ENCODE measurements around the gene MICAL3.
"Not testable (repeated sequence)": the region's sequence is repeated elsewhere in the genome, so short reads cannot be mapped to it uniquely, and the experiment has no call there.

Gene MICAL3

GRCh38 chr22:18024276-18024939 lies at the start of gene MICAL3:
MICAL3 (minus strand) TSS chr22:18024561; CDS start chr22:17906812, 117,749 bp downstream.
- H3K36me3 ChIP-seq (ENCODE audit: insufficient read depth, insufficient read length, low read length): no peaks in the 10 kb centered on the region
- H3K9me3 ChIP-seq (ENCODE audit: insufficient read depth, low read length): no peaks in the 10 kb centered on the region
- peak within 1 kb of the TSS; percentile 54 for H3K4me3 ChIP-seq (ENCODE audit: insufficient read length, low read depth)
- DNase-seq (ENCODE audit: low read depth, low spot score): no peak
- H3K27me3 ChIP-seq (ENCODE audit: insufficient read depth, insufficient read length): peaks cover 43% of the 10 kb centered on the region
- peaks cover 2% of the 10 kb centered on the region for H3K4me1 ChIP-seq (ENCODE audit: insufficient read depth, insufficient read length)
- H3K9ac ChIP-seq (ENCODE audit: insufficient read length, low read depth): peak within 1 kb of the TSS; percentile 74
- no peak for TF ChIP-seq YY1 (IDR thresholded peaks at IDR 0.05; ENCODE audit: insufficient read depth, insufficient read length)
- no peak for TF ChIP-seq ZNF274 (IDR thresholded peaks at IDR 0.05; ENCODE audit: low read depth, low read length)
- no peak for TF ChIP-seq SUZ12 (IDR thresholded peaks at IDR 0.05; ENCODE audit: extremely low read depth, insufficient read depth, insufficient read length)

GRCh38 chr22:18073927-18074326 lies 49.6 kb upstream of the MICAL3 start:
- not testable (repeated sequence) for H3K27me3 ChIP-seq (ENCODE audit: insufficient read depth, insufficient read length); H3K9me3 ChIP-seq (ENCODE audit: insufficient read depth, low read length); DNase-seq (ENCODE audit: low read depth, low spot score)

GRCh38 chr22:18073467-18073866 lies 49.1 kb upstream of the MICAL3 start:
- H3K4me3 ChIP-seq (ENCODE audit: insufficient read length, low read depth): no peak overlapping the region

More at GRCh38 chr22:18073927-18074326, 49.6 kb upstream of the MICAL3 start:
- not testable (repeated sequence) for H3K9ac ChIP-seq (ENCODE audit: insufficient read length, low read depth); H3K4me3 ChIP-seq (ENCODE audit: insufficient read length, low read depth); H3K4me1 ChIP-seq (ENCODE audit: insufficient read depth, insufficient read length); H3K36me3 ChIP-seq (ENCODE audit: insufficient read depth, insufficient read length, low read length)

GRCh38 chr22:18071968-18072310 lies 47.6 kb upstream of the MICAL3 start:
- Histone ChIP-seq H3K36me3 (ENCODE audit: insufficient read depth, insufficient read length, low read length) (no peaks in the 10 kb centered on the region), H3K9me3 (ENCODE audit: insufficient read depth, low read length) (no peaks in the 10 kb centered on the region; the same call in 1 of the 2 replicates), H3K27me3 (ENCODE audit: insufficient read depth, insufficient read length) (no peaks in the 10 kb centered on the region), H3K4me1 (ENCODE audit: insufficient read depth, insufficient read length) (peaks cover 5% of the 10 kb centered on the region), H3K4me3 (ENCODE audit: insufficient read length, low read depth) (no peak overlapping the region), H3K9ac (ENCODE audit: insufficient read length, low read depth) (no peak overlapping the region)
- TF ChIP-seq SUZ12 (IDR thresholded peaks at IDR 0.05; ENCODE audit: extremely low read depth, insufficient read depth, insufficient read length): no peak
- TF ChIP-seq ZNF274 (IDR thresholded peaks at IDR 0.05; ENCODE audit: low read depth, low read length): no peak
- TF ChIP-seq YY1 (IDR thresholded peaks at IDR 0.05; ENCODE audit: insufficient read depth, insufficient read length): no peak
- no peak for DNase-seq (ENCODE audit: low read depth, low spot score)

More at GRCh38 chr22:18073467-18073866, 49.1 kb upstream of the MICAL3 start:
- no peak for DNase-seq (ENCODE audit: low read depth, low spot score)
- TF ChIP-seq YY1 (IDR thresholded peaks at IDR 0.05; ENCODE audit: insufficient read depth, insufficient read length) (no peak), ZNF274 (IDR thresholded peaks at IDR 0.05; ENCODE audit: low read depth, low read length) (no peak), SUZ12 (IDR thresholded peaks at IDR 0.05; ENCODE audit: extremely low read depth, insufficient read depth, insufficient read length) (no peak)
- H3K9ac ChIP-seq (ENCODE audit: insufficient read length, low read depth): no peak overlapping the region
- H3K9me3 ChIP-seq (ENCODE audit: insufficient read depth, low read length): no peaks in the 10 kb centered on the region
- H3K4me1 ChIP-seq (ENCODE audit: insufficient read depth, insufficient read length): peaks cover 5% of the 10 kb centered on the region
- H3K36me3 ChIP-seq (ENCODE audit: insufficient read depth, insufficient read length, low read length): no peaks in the 10 kb centered on the region
- H3K27me3 ChIP-seq (ENCODE audit: insufficient read depth, insufficient read length): no peaks in the 10 kb centered on the region

- H3K36me3 ChIP-seq (ENCODE audit: insufficient read depth, insufficient read length, low read length); DNase-seq (ENCODE audit: low read depth, low spot score); H3K4me3 ChIP-seq (ENCODE audit: insufficient read length, low read depth); H3K4me1 ChIP-seq (ENCODE audit: insufficient read depth, insufficient read length); H3K27me3 ChIP-seq (ENCODE audit: insufficient read depth, insufficient read length); H3K9ac ChIP-seq (ENCODE audit: insufficient read length, low read depth); H3K9me3 ChIP-seq (ENCODE audit: insufficient read depth, low read length): not testable (repeated sequence)
Measured at GRCh38 chr22:18071307-18071967, 47.1 kb upstream of the MICAL3 start.

- TF ChIP-seq YY1 (IDR thresholded peaks at IDR 0.05; ENCODE audit: insufficient read depth, insufficient read length) (no peak), SUZ12 (IDR thresholded peaks at IDR 0.05; ENCODE audit: extremely low read depth, insufficient read depth, insufficient read length) (no peak), ZNF274 (IDR thresholded peaks at IDR 0.05; ENCODE audit: low read depth, low read length) (no peak)
- no peaks in the 10 kb centered on the region for H3K36me3 ChIP-seq (ENCODE audit: insufficient read depth, insufficient read length, low read length)
- H3K4me1 ChIP-seq (ENCODE audit: insufficient read depth, insufficient read length): peaks cover 5% of the 10 kb centered on the region
- no peak overlapping the region for H3K4me3 ChIP-seq (ENCODE audit: insufficient read length, low read depth)
- DNase-seq (ENCODE audit: low read depth, low spot score): no peak
- no peaks in the 10 kb centered on the region for H3K27me3 ChIP-seq (ENCODE audit: insufficient read depth, insufficient read length)
- no peak overlapping the region for H3K9ac ChIP-seq (ENCODE audit: insufficient read length, low read depth)
- no peaks in the 10 kb centered on the region; the same call in 1 of the 2 replicates for H3K9me3 ChIP-seq (ENCODE audit: insufficient read depth, low read length)
Measured at GRCh38 chr22:18070556-18071306, 46.4 kb upstream of the MICAL3 start.

GRCh38 chr22:18070041-18070440 lies 45.7 kb upstream of the MICAL3 start:
- Histone ChIP-seq H3K4me3 (ENCODE audit: insufficient read length, low read depth) (no peak overlapping the region), H3K4me1 (ENCODE audit: insufficient read depth, insufficient read length) (peaks cover 5% of the 10 kb centered on the region), H3K36me3 (ENCODE audit: insufficient read depth, insufficient read length, low read length) (no peaks in the 10 kb centered on the region), H3K27me3 (ENCODE audit: insufficient read depth, insufficient read length) (no peaks in the 10 kb centered on the region), H3K9me3 (ENCODE audit: insufficient read depth, low read length) (no peaks in the 10 kb centered on the region; the same call in 1 of the 2 replicates), H3K9ac (ENCODE audit: insufficient read length, low read depth) (no peak overlapping the region)
- no peak for TF ChIP-seq YY1 (IDR thresholded peaks at IDR 0.05; ENCODE audit: insufficient read depth, insufficient read length)
- no peak for TF ChIP-seq ZNF274 (IDR thresholded peaks at IDR 0.05; ENCODE audit: low read depth, low read length)
- no peak for TF ChIP-seq SUZ12 (IDR thresholded peaks at IDR 0.05; ENCODE audit: extremely low read depth, insufficient read depth, insufficient read length)
- no peak for DNase-seq (ENCODE audit: low read depth, low spot score)

All from NT2/D1 (cell line).